ENCODE data around the gene NEO1. TPM values are rescaled to one million over a fixed set of nuclear protein-coding genes. Genes with fewer than 3 reads are reported as not detected.

The NEO1 gene
- total RNA-seq, 1 donor from 2014 or later, result 24.9 TPM

- H3K27ac Mint-ChIP-seq (ENCODE audit: unreplicated experiment), result no peak overlapping the region
- H3K9me3 Mint-ChIP-seq (ENCODE audit: unreplicated experiment), result no peaks in the 10 kb centered on the region
- no peak for DNase-seq (ENCODE audit: extremely low spot score, unreplicated experiment)
- H3K4me3 Mint-ChIP-seq (ENCODE audit: unreplicated experiment), result no peak overlapping the region
- TF ChIP-seq CTCF (IDR thresholded peaks at IDR 0.05), result no peak
- no peaks in the 10 kb centered on the region for H3K4me1 Mint-ChIP-seq (ENCODE audit: unreplicated experiment)
- peaks cover 4% of the 10 kb centered on the region for H3K27me3 Mint-ChIP-seq (ENCODE audit: unreplicated experiment)
- H3K36me3 Mint-ChIP-seq (ENCODE audit: unreplicated experiment), result no peaks in the 10 kb centered on the region
These were observed 273.9 kb downstream of the NEO1 start for GRCh38 chr15:73326157-73326556.

DNA sequence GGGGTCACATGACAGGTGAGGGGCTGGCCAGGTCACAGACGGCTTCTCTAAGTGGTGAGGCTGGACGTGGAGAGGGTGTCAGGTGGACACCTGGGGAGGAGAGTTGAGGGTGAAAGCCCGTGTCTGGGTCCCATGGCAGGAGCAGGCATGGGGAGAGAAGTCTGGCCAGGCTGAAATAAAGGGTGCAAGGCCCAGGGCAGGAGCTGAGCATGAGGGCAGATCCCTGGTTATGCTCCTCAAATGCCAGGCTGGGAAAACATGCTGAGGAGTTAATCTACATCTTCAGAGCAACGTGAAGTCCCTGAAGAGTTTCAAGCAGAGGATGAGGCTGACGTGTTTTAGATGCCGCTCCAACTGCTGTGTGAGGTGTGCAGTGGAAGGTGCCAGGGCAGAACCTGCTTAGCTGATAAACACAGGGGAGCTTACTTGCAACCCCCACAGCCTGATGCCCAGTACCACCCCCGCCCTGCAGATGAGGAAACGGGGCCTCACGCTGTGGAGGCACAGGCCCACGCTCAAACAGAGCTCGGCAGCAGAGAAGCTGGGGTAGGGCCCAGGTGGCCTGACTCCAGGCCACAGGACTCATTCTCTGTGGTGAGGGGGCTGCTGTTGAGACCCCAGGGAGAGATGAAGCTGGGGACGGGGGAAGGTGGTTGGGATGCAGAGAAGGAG lies 276.0 kb downstream of the NEO1 start:
- Mint-ChIP-seq H3K36me3 (ENCODE audit: unreplicated experiment) (no peaks in the 10 kb centered on the region), H3K4me3 (ENCODE audit: unreplicated experiment) (no peak overlapping the region), H3K27ac (ENCODE audit: unreplicated experiment) (no peak overlapping the region), H3K4me1 (ENCODE audit: unreplicated experiment) (no peaks in the 10 kb centered on the region), H3K27me3 (ENCODE audit: unreplicated experiment) (peaks cover 4% of the 10 kb centered on the region), H3K9me3 (ENCODE audit: unreplicated experiment) (no peaks in the 10 kb centered on the region)
- TF ChIP-seq CTCF (IDR thresholded peaks at IDR 0.05), result no peak
- no peak for DNase-seq (ENCODE audit: extremely low spot score, unreplicated experiment)

GRCh38 chr15:73328981-73329380 lies 276.7 kb downstream of the NEO1 start:
- Mint-ChIP-seq H3K9me3 (ENCODE audit: unreplicated experiment) (no peaks in the 10 kb centered on the region), H3K36me3 (ENCODE audit: unreplicated experiment) (no peaks in the 10 kb centered on the region), H3K27me3 (ENCODE audit: unreplicated experiment) (peaks cover 4% of the 10 kb centered on the region), H3K4me1 (ENCODE audit: unreplicated experiment) (no peaks in the 10 kb centered on the region), H3K27ac (ENCODE audit: unreplicated experiment) (no peak overlapping the region), H3K4me3 (ENCODE audit: unreplicated experiment) (no peak overlapping the region)
- TF ChIP-seq CTCF (IDR thresholded peaks at IDR 0.05), result no peak
- DNase-seq (ENCODE audit: extremely low spot score, unreplicated experiment), result no peak

GRCh38 chr15:73329501-73330200 lies 277.4 kb downstream of the NEO1 start:
- Mint-ChIP-seq H3K27ac (ENCODE audit: unreplicated experiment) (no peak overlapping the region), H3K9me3 (ENCODE audit: unreplicated experiment) (no peaks in the 10 kb centered on the region), H3K36me3 (ENCODE audit: unreplicated experiment) (no peaks in the 10 kb centered on the region), H3K27me3 (ENCODE audit: unreplicated experiment) (peaks cover 4% of the 10 kb centered on the region), H3K4me1 (ENCODE audit: unreplicated experiment) (no peaks in the 10 kb centered on the region), H3K4me3 (ENCODE audit: unreplicated experiment) (no peak overlapping the region)
- TF ChIP-seq CTCF (IDR thresholded peaks at IDR 0.05), result no peak
- no peak for DNase-seq (ENCODE audit: extremely low spot score, unreplicated experiment)

GRCh38 chr15:73330206-73331051 lies 278.2 kb downstream of the NEO1 start:
- H3K27ac Mint-ChIP-seq (ENCODE audit: unreplicated experiment), result no peak overlapping the region
- TF ChIP-seq CTCF (IDR thresholded peaks at IDR 0.05), result no peak
- no peak overlapping the region for H3K4me3 Mint-ChIP-seq (ENCODE audit: unreplicated experiment)
- H3K27me3 Mint-ChIP-seq (ENCODE audit: unreplicated experiment), result peaks cover 4% of the 10 kb centered on the region
- no peak for DNase-seq (ENCODE audit: extremely low spot score, unreplicated experiment)
- H3K4me1 Mint-ChIP-seq (ENCODE audit: unreplicated experiment), result no peaks in the 10 kb centered on the region
- H3K36me3 Mint-ChIP-seq (ENCODE audit: unreplicated experiment), result no peaks in the 10 kb centered on the region
- H3K9me3 Mint-ChIP-seq (ENCODE audit: unreplicated experiment), result no peaks in the 10 kb centered on the region
